Thyroid gland (tissue), 4 donors: ENCODE results near the gene TET1.

Source experiments
- POLR2A ChIP-seq, 2 donors: fragments of 450-650 bp; IDR thresholded peaks; one replicate each; pipeline ENCODE4 v1.6.1; 2017; ENCODE audit warnings: antibody characterized with exemption in 2 of 2, mild to moderate bottlenecking in 2 of 2, moderate library complexity in 1 of 2
- TF ChIP-seq, protein P1 (sequence below), 6 experiments: fragments of 200-600 bp in 3 of 6; fragments of 450-650 bp in 3 of 6; sonication (generic) in 3 of 6; IDR thresholded peaks; one replicate each; pipeline ENCODE4 v1.5.1; 2016 to 2019; ENCODE audit warnings: antibody characterized with exemption in 6 of 6, mild to moderate bottlenecking in 2 of 6, inconsistent platforms in 1 of 6, moderate library complexity in 1 of 6

DNA sequence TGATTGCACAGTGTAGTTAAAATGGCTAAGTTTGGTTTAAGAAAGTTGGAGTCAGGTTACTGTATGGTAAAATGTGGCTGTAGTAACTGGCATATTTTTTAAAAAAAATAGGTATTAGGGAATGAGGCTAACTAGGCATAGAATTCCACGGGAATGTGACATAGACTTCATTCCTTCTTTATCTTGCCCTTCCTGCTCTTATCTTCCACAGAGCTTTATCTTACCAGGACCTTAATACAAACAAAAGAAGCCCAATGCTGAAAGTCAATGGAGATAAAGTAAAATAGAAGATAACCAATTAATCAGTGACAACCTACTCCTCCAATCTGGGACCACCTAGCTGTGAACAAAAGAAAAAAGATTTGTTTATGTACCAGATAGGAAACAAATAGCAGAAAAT lies 58.1 kb downstream of the TET1 start:
- TF ChIP-seq POLR2A (IDR thresholded peaks at IDR 0.05), result no peak
- TF ChIP-seq, protein P1, sequence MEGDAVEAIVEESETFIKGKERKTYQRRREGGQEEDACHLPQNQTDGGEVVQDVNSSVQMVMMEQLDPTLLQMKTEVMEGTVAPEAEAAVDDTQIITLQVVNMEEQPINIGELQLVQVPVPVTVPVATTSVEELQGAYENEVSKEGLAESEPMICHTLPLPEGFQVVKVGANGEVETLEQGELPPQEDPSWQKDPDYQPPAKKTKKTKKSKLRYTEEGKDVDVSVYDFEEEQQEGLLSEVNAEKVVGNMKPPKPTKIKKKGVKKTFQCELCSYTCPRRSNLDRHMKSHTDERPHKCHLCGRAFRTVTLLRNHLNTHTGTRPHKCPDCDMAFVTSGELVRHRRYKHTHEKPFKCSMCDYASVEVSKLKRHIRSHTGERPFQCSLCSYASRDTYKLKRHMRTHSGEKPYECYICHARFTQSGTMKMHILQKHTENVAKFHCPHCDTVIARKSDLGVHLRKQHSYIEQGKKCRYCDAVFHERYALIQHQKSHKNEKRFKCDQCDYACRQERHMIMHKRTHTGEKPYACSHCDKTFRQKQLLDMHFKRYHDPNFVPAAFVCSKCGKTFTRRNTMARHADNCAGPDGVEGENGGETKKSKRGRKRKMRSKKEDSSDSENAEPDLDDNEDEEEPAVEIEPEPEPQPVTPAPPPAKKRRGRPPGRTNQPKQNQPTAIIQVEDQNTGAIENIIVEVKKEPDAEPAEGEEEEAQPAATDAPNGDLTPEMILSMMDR (IDR thresholded peaks at IDR 0.05), result no peak
